NK-92 (cell line): Measurements from ENCODE around the gene SUGCT.

Source experiments
- DNase-seq: peaks from one replicate; lab custom pipeline; 2025; ENCODE audit not compliant: unreplicated experiment; lab: John Stamatoyannopoulos, UW

SUGCT gene

GRCh38 chr7:40799493-40800403 is 664.9 kb downstream of the SUGCT start:
- DNase-seq, result no peak

GRCh38 chr7:40800771-40801170 is 666.0 kb downstream of the SUGCT start:
- DNase-seq, result no peak

GRCh38 chr7:40802497-40802896 is 667.7 kb downstream of the SUGCT start:
- no peak for DNase-seq

DNA sequence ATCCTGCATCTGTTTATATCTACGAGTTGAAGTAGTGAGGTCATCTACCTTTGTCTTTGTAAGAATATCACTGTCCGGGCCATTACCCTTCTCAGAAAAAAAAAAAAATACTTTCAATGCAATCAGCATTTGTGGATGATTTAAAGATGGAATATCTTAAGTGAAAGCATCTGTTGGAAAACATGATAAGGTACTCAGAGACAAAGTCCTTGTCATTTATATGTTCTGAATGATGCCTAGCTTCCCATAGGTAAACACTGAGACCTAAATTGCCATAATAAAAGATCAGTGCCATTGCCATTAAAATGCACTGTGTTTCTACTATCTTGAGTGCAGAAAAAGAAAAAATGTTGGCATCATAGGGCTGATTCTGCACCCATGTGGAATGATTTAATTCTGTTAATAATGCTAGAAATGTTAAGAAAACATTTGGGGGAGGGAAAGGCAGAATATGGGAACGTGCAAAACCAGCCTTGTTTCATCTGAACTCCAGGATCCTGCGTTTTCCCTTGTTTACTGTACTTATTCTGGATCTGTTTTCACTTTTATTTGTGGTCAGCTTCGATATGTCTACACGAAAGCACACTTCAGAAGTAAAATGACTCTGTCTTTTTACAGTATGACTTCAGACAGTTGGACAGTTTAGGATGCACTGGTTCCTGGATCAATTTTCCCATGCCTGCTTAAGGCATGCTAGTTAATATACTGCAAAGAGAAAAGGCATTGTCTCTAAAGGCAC is 669.8 kb downstream of the SUGCT start:
- DNase-seq, result no peak

DNA sequence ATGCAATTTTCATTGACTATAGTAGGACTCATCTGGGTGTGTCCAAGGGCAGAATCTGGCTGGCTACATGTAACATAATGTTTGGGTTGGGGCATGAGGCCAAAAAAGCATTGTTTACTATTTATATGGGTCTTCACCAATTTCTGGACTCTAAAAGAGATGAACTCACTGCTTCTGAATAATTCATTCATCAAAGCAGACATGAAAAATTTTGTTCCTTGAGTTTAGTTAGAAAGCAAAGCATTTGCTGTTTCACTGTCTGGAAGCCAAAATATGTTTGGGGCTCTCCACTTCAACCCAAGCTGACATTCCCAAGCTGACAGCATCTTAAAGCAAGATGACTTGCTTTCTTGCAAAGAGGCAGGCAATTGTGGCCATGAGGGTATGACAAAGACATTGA is 670.6 kb downstream of the SUGCT start:
- no peak for DNase-seq

GRCh38 chr7:40808378-40808942 is 673.7 kb downstream of the SUGCT start:
- DNase-seq, result no peak

DNA sequence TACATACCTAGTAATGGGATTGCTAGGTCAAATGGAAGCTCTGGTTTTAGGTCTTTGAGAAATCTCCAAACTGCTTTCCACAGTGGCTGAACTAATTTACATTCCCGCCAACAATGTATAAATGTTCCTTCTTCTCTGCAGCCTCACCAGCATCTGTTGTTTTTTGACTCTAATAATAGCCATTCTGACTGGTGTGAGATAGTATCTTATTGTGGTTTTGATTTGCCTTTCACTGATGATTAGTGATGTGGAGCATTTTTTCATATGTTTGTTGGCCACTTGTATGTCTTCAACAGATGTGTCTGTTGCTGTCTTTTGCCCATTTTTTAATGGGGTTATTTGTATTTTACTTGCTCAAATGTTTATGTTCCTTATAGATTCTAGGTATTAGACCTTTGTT is 675.5 kb downstream of the SUGCT start:
- no peak for DNase-seq

GRCh38 chr7:40811666-40812065 is 676.9 kb downstream of the SUGCT start:
- DNase-seq, result no peak

- no peak for DNase-seq
Measured at GRCh38 chr7:40815022-40815421, 680.2 kb downstream of the SUGCT start.

DNA sequence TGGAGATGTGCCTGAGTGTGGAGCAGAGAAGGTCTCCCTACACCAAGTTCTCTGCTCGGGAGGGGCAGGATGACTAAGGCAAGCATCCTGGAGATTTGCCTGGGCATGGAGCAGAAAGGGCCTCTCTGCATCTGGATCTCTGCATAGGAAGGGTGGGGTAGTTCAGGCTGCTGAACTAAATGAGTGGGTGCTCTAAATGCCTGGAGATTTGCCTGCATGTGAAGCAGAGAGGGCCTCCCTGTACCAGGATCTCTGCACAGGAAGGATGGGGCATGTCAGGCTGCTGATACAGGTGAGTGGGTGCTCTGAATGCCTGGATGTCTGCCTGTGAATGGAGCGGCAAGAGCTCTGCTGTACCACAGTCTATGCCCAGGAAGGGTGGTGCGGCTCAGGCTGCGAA is 680.7 kb downstream of the SUGCT start:
- no peak for DNase-seq

DNA sequence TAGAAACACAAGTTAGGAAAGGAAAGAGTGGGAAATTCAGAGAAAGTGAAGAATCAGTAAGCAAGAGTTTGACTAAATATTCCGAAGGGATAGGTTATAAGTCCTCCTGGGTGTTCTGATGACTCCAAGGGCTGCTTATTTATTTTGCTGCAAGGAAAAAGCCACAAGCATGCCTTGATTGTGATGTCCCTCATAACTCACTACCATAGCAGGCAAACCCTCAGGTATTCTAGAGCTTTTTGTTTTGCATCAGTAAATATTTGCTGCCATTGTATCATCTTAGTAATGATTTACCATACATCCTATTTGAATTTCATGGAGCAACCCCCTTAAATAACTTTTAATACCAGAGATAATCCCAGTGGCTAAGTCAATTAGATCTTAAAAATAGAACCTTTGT is 688.1 kb downstream of the SUGCT start:
- DNase-seq, result no peak

DNA sequence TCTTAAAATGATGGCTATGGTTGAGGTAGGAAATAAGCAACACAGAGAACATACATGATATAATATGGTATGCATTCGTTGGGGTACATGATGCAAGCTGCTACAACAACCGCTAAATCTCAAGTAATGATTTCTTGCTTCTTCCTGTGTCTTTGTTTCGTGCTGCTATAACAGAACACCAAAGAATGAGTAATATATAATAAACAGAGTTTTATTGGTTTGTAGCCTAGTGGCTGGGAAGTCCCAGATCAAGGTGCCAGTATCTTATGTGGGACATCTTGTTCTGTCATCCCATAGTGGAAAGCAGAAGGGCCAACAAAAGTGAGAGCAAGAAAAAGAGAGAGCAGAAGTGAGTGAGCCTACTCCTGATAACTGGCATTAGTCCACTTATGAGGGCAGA is 689.7 kb downstream of the SUGCT start:
- DNase-seq, result no peak

DNA sequence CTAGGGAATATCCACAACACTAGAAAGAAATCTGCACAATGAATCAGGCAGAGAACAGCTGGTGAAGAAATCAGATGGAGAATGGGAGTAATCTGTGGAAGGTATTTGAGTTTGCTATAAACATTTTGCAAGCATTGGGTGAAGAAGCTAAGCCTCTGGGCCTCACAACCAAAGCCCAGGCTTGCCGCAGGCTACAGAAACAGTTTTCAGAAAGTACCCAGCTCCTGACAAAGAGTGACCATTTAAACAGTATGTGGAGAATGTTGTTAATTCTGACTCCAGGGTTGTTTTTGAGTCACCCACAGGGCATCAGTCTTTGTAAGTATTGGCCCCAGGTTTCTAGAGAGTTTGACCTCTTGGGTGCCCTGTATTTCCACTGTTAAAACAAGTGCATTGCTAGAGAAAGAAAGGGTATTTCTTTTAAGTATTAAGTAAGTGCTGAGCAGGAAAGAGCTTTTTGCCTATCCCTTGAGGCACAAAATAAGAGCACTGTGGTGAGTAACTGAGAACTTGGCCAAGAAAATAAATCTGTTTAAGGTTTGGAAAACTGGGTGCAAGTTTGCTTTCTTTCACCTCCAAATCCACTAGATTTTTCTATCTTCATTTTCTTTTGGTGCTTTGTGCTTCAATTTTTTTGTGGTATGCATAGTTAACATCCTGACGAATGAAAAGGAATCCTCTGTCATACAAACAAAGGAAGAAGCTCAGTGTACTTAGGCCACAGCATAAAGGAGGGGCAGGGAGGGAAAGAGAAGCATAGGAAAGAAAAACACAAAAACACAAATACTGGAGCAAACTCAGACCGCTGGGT is 691.8 kb downstream of the SUGCT start:
- DNase-seq, result no peak

DNA sequence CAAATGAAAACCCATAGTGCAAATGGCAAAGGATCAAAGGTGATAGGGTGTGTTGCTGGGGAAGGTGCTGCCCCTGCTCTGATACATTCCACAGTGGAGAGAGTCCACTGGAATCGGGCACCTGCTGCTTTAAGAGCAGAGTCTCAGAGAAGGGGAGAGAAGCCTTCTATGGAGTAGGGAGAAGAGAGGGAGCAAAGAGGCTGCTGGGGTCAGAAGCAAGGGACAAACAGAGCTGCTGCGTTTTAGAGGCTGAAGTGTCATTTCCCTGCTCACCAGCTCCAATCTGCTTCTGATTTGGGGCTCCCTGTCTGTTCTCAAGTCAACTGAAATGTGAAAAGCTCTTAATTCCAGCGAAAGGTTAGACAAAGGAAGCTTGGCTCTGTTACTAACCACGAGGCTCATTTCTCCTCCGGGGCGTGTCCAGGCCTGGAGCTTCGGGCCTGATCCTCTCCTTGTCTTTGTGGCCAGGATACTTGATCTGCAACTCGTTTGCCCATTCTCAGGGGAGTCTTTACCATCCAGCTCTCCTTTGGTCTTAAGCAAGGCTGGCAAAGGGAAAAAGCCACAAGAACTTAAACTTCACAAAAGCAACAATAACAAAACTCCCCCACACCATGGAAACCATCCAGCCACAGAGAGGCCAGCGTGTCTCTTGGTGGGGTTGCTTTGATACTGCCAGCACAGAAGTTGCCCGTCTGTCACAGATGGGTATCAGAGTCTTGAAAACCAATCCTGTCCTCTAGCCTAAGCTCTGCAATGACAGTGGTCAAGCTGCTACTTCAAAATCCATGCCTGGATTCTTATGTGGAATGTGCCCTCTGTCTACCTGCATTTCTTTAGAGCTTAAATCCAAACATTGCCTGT is 692.6 kb downstream of the SUGCT start:
- no peak for DNase-seq

- DNase-seq, result no peak
Measured at GRCh38 chr7:40828686-40829600, 694.1 kb downstream of the SUGCT start.

- DNase-seq, result no peak
Measured at GRCh38 chr7:40833191-40833887, 698.5 kb downstream of the SUGCT start.

DNA sequence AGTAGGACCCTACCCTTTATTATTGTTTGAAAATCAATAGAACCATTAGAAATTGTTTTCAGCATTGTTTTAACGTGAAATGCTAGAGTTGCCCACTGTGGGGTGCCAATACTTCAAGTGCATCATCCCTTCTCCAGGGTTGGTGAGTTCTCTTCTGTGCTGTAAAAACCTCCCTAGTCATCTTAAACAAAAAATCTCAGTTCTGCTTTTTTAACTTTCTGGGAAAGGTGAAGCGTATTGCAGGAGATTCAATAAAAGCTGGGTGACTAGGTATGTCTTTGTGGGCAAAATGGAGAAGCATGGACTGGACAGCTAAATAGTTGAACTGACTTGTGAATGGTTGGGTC is 699.1 kb downstream of the SUGCT start:
- DNase-seq, result no peak

GRCh38 chr7:40836218-40836617 is 701.4 kb downstream of the SUGCT start:
- DNase-seq, result no peak

DNA sequence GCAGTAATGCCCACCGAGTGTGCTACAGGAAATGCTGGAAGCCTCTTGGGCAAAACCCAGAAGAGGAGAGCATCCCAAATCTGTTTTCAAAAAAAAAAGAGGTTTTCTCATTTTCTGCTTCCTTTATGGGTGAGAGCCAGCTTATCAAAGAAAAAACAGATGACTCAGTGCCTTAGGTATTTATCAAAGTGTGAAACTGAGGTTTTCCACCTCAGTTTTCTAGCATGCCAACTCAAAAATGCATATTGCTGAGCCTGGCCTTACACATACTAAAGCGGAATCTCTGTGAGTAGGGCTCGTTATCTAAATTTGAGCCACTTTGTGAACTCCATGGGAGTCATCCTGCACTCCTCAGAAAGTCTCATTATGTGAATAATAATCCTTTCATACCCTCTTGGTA is 705.1 kb downstream of the SUGCT start:
- DNase-seq, result no peak
